Measurements from ENCODE around the gene MSRB3. TPM values are rescaled to one million over a fixed set of nuclear protein-coding genes. Genes with fewer than 3 reads are reported as not detected.

The MSRB3 gene
- total RNA-seq, 6 donors from 2014 or later: 15.7 to 76.3 (median 30.4) TPM

DNA sequence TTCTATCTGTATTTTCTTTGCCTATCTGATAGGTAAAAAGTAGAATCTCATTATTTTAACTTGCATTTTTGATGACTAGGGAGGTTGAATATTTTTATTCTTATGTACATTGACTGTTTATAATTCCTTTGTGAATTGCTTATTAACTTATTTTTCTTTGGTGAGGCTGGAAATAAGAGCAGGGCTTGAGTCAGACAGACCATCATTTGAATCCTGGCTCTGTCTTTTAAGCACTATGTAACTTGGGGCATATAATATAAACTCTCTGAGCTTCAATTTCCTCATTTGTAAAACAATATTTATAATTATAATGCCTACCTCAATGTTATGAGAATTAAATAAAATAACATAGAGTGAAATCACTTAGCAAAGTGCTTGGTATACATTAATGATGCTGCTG, 108.9 kb downstream of the MSRB3 start:
- TF ChIP-seq CTCF (IDR thresholded peaks at IDR 0.05): no peak
- no peak for TF ChIP-seq EP300 (IDR thresholded peaks at IDR 0.05)
- no peak for TF ChIP-seq POLR2AphosphoS5 (IDR thresholded peaks at IDR 0.05)
- no peak for TF ChIP-seq POLR2A (IDR thresholded peaks at IDR 0.05)
- ATAC-seq (ENCODE audit: low FRiP score in 2 of 2): no peak

DNA sequence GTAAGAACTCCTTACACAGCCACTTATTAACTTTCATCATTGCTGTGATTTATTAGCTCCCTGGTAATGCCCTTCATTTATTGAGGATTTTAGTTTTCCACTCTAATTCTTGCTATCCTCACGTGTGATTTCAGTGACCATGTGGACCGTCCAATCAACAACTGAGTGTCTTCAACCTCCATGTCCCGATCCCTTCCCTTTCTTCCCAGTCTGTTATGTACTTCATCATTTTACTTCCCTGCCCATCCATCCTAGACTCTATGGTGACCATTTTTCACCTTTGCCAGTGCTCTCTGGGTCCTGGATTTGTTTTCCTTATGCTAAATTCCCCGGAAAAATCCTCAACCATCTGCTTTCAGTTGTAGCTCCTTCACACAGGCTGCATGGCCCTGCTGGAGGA, 111.0 kb downstream of the MSRB3 start:
- Histone ChIP-seq H3K9me3 (peaks cover 0 to 6% (median under 1%) of the 10 kb centered on the region in 4 donors), H3K4me1 (no peaks in the 10 kb centered on the region), H3K4me3 (no peak overlapping the region), H3K27me3 (no peaks in the 10 kb centered on the region), H3K27ac (no peak overlapping the region), H3K36me3 (no peaks in the 10 kb centered on the region)
- WGBS, 2 donors: 84 to 96% methylated on average over 4 of the region's 4 CpGs
- no peak for DNase-seq
- no peak for ATAC-seq (ENCODE audit: low FRiP score in 2 of 2)
- TF ChIP-seq POLR2A (IDR thresholded peaks at IDR 0.05): no peak
- no peak for TF ChIP-seq POLR2AphosphoS5 (IDR thresholded peaks at IDR 0.05)
- TF ChIP-seq EP300 (IDR thresholded peaks at IDR 0.05): no peak
- TF ChIP-seq CTCF (IDR thresholded peaks at IDR 0.05): no peak

More for the DNA sequence above, 108.9 kb downstream of the MSRB3 start:
- Histone ChIP-seq H3K27me3 (no peaks in the 10 kb centered on the region), H3K4me3 (no peak overlapping the region), H3K36me3 (no peaks in the 10 kb centered on the region), H3K9me3 (no peaks in the 10 kb centered on the region), H3K4me1 (no peaks in the 10 kb centered on the region), H3K27ac (no peak overlapping the region)
- no peak for DNase-seq

- WGBS, 2 donors: 83 to 96% methylated on average over 1 of the region's 1 CpG
- no peaks in the 10 kb centered on the region for H3K36me3 ChIP-seq
- no peaks in the 10 kb centered on the region for H3K4me1 ChIP-seq
- peaks cover 0 to 7% (median 3%) of the 10 kb centered on the region in 4 donors for H3K9me3 ChIP-seq
- H3K27ac ChIP-seq: no peak overlapping the region
- ATAC-seq (ENCODE audit: low FRiP score in 2 of 2): no peak
- H3K27me3 ChIP-seq: no peaks in the 10 kb centered on the region
- no peak for TF ChIP-seq POLR2A (IDR thresholded peaks at IDR 0.05)
- no peak for TF ChIP-seq EP300 (IDR thresholded peaks at IDR 0.05)
- TF ChIP-seq POLR2AphosphoS5 (IDR thresholded peaks at IDR 0.05): no peak
- no peak for TF ChIP-seq CTCF (IDR thresholded peaks at IDR 0.05)
- DNase-seq: no peak
- no peak overlapping the region for H3K4me3 ChIP-seq
Observed at GRCh38 chr12:65391711-65392110, 113.2 kb downstream of the MSRB3 start.

GRCh38 chr12:65392491-65392890, 114.0 kb downstream of the MSRB3 start:
- no peak for DNase-seq
- no peak for TF ChIP-seq POLR2AphosphoS5 (IDR thresholded peaks at IDR 0.05)
- TF ChIP-seq CTCF (IDR thresholded peaks at IDR 0.05): no peak
- no peak for TF ChIP-seq EP300 (IDR thresholded peaks at IDR 0.05)
- no peak for TF ChIP-seq POLR2A (IDR thresholded peaks at IDR 0.05)
- Histone ChIP-seq H3K27me3 (no peaks in the 10 kb centered on the region), H3K4me3 (no peak overlapping the region), H3K9me3 (peaks cover 0 to 7% (median 3%) of the 10 kb centered on the region in 4 donors), H3K36me3 (no peaks in the 10 kb centered on the region), H3K4me1 (no peaks in the 10 kb centered on the region), H3K27ac (no peak overlapping the region)
- no peak for ATAC-seq (ENCODE audit: low FRiP score in 2 of 2)
- WGBS, 2 donors: 57 to 73% methylated on average over 5 of the region's 5 CpGs

GRCh38 chr12:65403188-65403587, 124.7 kb downstream of the MSRB3 start:
- 83% methylated on average over 5 of the region's 5 CpGs; no CpG with 5 or more reads in 1 of the 2 donors for WGBS, 2 donors
- no peaks in the 10 kb centered on the region for H3K27me3 ChIP-seq
- TF ChIP-seq EP300 (IDR thresholded peaks at IDR 0.05) (no peak), POLR2AphosphoS5 (IDR thresholded peaks at IDR 0.05) (no peak), CTCF (IDR thresholded peaks at IDR 0.05) (no peak), POLR2A (IDR thresholded peaks at IDR 0.05) (no peak)
- ATAC-seq (ENCODE audit: low FRiP score in 2 of 2) (no peak), DNase-seq (no peak)
- no peaks in the 10 kb centered on the region for H3K4me1 ChIP-seq
- no peak overlapping the region for H3K27ac ChIP-seq
- no peaks in the 10 kb centered on the region for H3K36me3 ChIP-seq
- no peak overlapping the region for H3K4me3 ChIP-seq
- H3K9me3 ChIP-seq: peaks cover 0 to 4% (median 0%) of the 10 kb centered on the region in 4 donors
